Cardiac fibroblast (primary cell): ENCODE results near the gene IL10RB.
"Not testable (repeated sequence)": the region's sequence is repeated elsewhere in the genome, so short reads cannot be mapped to it uniquely, and the experiment has no call there.

Source experiments
- DNase-seq, 2 donors: peaks; one replicate each; pipeline versions ENCODE4 v3.0.0 to v3.0.0-alpha.2; 2010; ENCODE audit warnings: low read depth in 2 of 2
- H3K4me3 ChIP-seq, 2 donors: replicated peaks in 1 of 2; 1 replicate in 1 of 2; 2 replicates in 1 of 2; pipeline ENCODE4 v1.5.1; 2011; ENCODE audit warnings: low read depth in 2 of 2, low read length in 2 of 2, mild to moderate bottlenecking in 2 of 2, moderate library complexity in 1 of 2
- CTCF ChIP-seq: IDR thresholded peaks from one replicate; pipeline ENCODE4 v1.5.1; 2011; ENCODE audit warnings: low read depth, mild to moderate bottlenecking, low read length, inconsistent platforms

IL10RB gene

GRCh38 chr21:33247599-33247998 is 18.6 kb upstream of the IL10RB start:
- H3K4me3 ChIP-seq, result no peak overlapping the region
- no peak for DNase-seq
- no peak for TF ChIP-seq CTCF

- H3K4me3 ChIP-seq, result no peak overlapping the region
- DNase-seq, result no peak
- TF ChIP-seq CTCF, result no peak
Observed at GRCh38 chr21:33249331-33250002, 16.7 kb upstream of the IL10RB start.

DNA sequence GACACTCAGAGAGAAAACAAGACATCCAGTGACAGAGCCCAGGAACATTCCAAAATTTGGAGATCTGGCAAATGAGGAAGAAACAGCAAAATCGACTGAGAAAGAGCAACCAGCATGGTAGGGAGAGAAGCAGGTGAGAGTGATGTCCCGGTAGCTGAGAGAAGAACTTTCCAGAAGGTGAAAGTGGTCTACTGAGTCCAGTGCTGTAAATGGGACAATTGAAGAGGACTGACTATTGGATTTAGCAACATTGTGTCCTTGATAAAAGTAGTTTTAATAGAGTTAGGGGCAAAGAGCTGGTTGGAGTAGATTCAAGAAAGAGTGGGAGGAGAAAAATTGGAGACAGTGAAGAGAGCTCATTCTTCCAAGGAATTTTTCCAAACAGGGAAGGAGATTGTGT is 15.0 kb upstream of the IL10RB start:
- TF ChIP-seq CTCF, result no peak
- DNase-seq, result no peak
- H3K4me3 ChIP-seq, result no peak overlapping the region

DNA sequence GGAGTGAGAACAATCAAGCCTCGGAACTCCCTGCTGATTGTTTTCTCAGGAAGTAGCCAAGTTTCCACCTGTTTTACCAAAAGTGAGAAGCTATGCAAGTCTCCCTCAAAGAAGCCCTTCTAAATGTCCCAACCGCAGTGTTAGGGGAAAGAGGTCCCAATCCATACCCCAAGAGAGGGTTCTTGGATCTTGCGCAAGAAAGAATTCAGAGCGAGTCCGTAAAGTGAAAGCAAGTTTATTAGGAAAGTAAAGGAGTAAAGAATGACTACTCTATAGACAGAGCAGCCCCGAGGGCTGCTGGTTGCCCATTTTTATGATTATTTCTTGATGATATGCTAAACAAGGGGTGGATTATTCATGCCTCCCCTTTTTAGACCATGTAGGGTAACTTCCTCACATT is 12.8 kb upstream of the IL10RB start:
- not testable (repeated sequence) for DNase-seq, H3K4me3 ChIP-seq

DNA sequence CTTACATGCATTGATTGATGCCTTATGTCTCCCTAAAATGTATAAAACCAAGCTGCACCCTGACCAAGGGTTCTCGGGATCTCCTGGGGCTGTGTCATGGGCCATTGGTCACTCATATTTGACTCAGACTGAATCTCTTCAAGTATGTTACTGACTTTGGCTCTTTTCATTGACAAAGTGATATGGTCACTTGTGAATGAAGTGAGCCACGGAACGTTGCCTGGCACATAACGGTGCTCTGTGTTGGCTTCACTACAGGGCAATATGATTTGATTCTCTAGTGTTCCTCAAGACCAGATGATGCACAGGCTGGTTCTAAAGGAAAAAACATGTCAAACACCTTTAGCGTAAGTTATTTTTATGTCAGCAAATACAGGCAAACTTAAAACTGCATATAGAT is 11.4 kb upstream of the IL10RB start:
- no peak overlapping the region for H3K4me3 ChIP-seq
- no peak for DNase-seq
- no peak for TF ChIP-seq CTCF

DNA sequence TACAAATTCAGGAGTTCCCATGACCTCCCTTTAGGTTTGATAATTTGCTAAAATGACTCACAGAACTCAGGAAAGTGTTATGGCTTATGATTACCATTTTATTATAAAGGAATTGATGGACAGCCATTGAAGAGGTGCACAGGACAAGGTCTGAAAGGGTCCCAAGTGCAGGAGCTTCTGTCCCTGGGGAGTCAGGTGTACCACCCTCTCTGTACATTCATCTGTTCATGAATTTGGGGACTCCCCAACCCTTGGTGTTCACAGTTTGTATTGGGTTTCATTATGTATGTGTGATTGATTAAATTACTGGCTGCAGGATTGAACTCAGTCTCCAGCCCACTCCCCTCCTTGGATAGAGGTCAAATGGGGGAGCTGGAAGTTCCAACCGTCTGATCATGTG is 10.8 kb upstream of the IL10RB start:
- no peak for TF ChIP-seq CTCF

GRCh38 chr21:33256019-33256418 is 10.1 kb upstream of the IL10RB start:
- no peak for DNase-seq
- TF ChIP-seq CTCF, result no peak
- no peak overlapping the region for H3K4me3 ChIP-seq

More for the DNA sequence above, 10.8 kb upstream of the IL10RB start:
- no peak for DNase-seq
- H3K4me3 ChIP-seq, result no peak overlapping the region
